Activated CD4-positive, alpha-beta T cell treated with anti-CD3 and anti-CD28 coated beads, Interleukin-2, amount 50 U/mL, for 1 hour (primary cell): Measurements from ENCODE around the gene ATP5MC2.
"Not testable (repeated sequence)": the region's sequence is repeated elsewhere in the genome, so short reads cannot be mapped to it uniquely, and the experiment has no call there.

Experiments used
- DNase-seq: peaks from one replicate; pipeline ENCODE4 v3.0.0-alpha.2; 2020

Gene ATP5MC2

DNA sequence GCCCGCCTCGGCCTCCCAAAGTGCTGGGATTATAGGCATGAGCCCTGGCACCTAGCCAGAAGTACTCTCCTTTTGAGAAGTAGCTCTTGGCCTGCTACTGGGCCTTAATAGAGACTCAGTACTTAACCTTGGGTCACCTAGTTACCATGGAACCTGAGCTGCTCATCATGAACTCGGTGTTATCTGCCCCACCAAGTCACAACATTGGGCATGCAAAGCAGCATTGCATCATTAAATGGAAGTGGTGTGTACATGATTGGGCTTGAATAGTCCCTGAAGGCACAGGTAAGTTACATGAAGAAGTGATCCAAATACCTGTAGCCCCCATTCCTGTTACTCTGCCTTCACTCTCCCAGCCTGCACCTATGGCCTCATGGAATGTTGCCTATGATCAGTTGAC, 31.8 kb downstream of the ATP5MC2 start:
- DNase-seq: no peak

DNA sequence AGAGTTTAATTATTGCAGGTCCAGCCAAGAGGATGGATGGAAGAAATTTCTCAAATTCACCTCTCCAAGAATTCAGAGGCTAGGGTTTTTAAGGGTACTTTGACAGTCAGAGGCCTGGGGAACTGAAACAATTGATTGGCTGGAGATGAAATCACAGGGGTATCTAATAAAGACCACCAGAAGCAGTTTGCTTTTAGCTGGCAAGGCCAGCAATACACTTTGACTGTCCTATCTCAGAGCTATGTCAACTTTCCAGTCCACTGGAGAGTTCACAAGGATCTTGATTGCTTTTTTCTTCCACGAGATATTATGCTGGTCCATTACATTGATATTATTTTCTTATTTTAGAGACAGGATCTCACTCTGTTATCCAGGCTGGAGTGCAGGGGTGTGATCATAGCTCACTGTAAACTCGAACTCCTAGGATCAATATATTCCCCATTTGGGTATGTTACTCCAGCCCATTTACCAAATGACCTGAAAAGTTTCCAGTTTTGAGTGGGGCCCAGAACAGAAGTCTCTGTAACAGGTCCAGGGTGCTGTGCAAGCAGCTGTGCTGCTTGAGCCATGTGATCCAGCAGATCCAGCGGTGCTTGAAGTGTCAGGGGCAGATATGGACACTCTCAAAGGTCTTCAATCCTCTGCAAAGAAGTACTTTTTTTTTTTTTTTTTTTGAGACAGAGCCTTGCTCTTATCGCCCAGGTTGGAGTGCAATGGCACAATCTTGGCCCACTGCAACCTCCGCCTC, 32.5 kb downstream of the ATP5MC2 start:
- DNase-seq: no peak

DNA sequence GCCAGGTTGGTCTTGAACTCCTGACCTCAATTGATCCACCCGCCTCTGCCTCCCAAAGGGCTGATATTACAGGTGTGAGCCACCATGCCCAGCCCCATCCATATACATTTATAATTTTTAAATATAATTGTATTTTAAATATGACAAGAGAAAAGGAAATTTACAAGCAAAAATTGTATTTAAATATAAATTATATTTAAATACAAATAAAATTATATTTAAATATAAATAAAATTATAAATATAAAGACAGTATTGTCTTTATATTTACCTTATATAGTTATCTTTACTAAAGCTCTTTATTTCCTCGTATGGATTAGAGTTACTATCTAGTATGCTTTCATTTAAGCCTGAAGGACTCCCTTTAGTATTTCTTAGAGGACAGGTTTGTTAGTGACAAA, 37.8 kb downstream of the ATP5MC2 start:
- DNase-seq: no peak

DNA sequence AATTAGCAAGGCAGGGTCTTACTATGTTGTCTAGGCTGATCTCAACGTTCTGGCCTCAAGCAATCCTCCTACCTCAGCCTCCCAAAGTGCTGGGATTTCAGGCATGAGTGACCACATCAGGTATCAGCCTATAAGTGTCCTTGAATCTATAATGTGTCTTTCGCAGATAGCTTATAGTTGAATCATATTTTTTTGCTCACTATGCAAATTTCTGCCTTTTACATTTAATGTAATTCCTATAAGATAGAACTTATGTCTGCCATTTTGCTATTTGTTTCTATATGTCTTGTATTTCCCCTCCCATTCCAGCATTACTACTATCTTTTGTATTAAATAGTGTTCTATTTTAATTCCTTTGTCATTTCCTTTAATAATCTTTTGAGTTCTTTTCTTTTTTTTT, 39.2 kb downstream of the ATP5MC2 start:
- DNase-seq: no peak

DNA sequence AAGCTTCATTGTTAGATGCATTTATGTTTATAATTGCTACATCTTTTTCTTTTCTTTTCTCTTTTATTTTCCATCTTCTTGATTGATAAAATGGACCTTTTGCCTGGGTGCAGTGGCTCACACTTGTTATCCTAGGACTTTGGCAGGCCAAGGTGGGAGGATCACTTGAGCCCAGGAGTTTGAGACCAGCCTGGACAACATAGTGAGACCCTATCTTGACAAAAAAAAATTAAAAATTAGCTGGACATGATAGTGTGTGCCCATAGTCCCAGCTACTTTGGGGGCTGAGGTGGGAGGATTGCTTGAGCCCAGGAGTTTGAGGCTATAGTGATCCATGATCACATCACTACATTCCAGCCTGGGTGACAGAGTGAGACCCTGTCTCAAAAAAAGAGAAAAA, 40.2 kb downstream of the ATP5MC2 start:
- DNase-seq: not testable (repeated sequence)

DNA sequence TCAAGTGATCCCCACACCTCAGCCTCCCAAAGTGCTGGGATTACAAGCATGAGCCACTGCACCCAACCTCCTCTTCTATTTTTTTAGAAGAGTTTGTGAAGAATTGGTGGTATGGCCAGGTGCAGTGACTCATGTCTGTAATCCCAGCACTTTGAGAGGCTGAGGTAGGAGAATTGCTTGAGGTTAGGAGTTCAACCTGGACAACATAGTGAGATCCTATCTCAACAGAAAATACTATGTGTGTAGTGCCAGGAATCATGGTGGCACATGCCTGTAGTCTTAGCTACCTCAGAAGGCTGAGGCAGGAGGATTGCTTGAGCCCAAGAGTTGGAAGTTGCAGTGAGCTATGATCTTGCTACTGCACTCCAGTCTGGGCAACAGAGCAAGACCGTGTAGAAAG, 44.2 kb downstream of the ATP5MC2 start:
- DNase-seq: no peak

DNA sequence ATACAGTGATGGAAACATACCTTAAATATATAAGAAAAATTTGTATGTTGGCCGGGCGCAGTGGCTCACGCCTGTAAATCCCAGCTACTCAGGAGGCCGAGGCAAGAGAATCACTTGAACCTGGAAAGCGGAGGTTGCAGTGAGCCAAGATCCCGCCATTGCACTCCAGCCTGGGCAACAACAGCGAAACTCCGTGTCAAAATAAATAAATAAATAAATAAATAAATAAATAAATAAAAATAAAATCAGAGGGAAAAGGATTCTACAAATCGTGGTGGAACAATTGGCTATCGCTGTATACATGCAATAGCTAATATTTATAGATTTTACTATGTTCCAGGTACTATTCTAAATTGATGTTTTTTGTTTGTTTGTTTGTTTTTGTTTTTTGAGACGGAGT, 48.0 kb downstream of the ATP5MC2 start:
- DNase-seq: no peak

DNA sequence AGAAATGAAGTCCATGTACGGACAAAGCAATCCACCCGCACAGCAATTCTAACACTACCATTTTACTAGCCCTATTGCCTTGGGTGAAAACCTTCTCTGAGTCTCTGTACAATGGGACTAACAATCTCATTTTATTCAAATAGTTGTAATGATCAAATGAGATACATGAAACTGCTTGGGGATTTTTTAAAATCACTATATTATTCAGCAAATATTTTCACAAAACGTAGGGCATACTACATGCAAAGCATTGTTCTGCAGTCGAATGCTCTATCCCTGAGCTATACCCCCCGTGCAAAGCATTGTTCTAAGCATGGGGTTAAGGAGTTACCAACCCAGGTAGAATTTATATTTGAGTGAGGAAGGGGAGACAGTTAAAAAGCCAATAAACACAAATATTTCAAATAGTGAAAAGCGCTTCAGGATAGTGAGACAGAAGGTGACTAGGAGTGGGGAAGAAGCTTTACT, 49.1 kb downstream of the ATP5MC2 start:
- DNase-seq: no peak

DNA sequence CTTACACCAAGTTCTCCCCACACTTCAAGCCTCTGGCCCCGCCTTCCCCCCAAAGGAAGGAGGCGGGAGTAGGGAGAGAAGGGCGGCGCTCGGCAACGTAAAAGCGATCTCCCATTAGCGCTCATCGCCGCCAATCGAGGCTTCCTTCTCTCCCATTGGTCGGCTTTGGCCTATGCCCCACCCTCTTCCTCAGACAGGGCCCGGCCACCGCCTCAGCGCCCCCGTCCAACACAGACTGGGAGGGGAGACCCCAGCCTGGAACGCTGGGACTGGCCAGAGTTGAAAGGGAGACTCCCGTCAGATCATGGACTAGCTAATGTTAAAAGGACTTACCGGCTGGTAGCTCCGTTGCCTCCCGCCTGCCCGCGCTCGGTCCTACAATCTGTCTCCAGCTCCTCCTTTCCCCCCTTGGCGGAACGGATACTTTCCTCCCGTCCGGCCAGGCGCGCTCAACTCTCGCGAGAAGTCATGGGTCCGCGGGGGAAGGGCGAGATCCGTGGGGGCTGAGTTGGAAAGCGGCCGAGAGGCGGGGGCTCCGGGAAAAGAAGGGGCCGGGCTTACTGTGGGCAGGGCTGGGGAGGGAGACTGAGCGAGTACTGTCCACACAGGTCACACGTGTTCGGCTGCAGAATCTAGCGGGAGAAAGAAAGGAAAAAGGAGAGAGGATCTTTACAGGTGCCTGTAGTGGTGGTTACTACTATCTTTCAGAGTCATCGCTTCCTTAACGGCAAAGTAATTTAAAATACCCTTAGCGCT, 49.8 kb downstream of the ATP5MC2 start, which contains the start of gene ATF7:
Gene ATF7 (minus strand): TSS at position 437 of the 756 bp plus-strand sequence. CDS start 25,382 bp downstream, outside the sequence.
- peak; percentile 99 for DNase-seq

DNA sequence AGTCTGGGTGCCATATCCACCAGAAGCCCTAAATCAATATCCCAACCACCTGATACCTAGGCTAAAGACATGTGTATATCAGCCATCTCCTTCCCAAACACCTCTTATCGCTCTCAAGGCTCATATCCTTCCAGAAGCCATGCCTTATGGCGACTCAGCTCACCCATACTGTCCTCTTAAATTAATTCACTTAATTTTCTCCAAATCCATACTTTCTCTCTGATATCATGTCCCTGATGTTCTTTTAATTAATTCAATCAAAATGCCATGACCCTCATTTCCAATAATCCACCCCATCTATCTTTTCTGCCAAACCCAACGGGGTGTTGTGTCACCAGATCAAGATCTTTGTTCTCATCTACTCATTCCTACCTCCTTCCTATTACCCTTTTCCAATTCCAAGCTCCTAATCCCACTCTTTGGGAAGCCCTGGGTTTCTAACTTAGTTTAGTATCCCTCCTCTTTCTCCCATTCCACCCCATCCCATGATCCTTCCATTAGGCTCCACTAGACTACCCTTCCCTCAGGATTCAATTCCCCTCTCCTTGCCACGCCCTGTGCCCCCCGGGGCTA, 50.4 kb downstream of the ATP5MC2 start:
- no peak for DNase-seq

DNA sequence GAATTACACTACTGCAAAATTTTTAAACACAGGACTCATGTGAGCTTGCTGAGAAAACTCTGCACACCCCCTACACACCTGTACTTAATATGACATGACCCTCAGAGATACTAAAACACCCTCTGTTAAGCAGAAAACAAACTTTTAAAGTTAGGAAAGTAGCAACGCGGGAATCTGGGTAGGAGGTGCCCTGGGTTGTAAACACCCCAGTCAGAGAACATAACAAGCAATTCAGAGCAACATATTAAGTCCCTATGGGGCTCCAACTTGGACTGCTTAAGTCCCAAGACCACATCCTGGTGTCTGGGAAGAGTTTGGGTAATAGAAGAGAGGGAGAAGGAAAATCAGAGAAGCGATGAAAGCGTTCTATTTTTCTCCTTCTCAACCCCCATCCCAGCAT, 50.9 kb downstream of the ATP5MC2 start:
- DNase-seq: no peak

DNA sequence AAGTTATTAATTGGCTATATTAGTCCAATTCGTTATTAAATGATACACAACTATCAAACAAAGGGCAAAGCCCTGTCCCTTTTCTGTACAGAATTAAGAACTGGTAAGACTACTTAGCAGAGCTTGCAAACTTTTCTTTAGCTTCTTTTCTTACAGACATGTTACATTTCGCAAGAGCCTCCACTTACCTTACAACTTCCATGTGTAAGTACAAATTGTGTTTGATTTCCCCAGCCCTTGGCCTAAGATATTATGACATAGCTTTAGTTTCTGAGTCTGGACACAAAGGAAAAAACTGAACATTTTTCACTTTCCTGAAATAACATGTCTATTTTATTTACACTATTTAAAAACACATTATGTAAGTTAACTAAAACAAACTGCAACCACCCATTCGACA, 51.4 kb downstream of the ATP5MC2 start:
- DNase-seq: no peak

DNA sequence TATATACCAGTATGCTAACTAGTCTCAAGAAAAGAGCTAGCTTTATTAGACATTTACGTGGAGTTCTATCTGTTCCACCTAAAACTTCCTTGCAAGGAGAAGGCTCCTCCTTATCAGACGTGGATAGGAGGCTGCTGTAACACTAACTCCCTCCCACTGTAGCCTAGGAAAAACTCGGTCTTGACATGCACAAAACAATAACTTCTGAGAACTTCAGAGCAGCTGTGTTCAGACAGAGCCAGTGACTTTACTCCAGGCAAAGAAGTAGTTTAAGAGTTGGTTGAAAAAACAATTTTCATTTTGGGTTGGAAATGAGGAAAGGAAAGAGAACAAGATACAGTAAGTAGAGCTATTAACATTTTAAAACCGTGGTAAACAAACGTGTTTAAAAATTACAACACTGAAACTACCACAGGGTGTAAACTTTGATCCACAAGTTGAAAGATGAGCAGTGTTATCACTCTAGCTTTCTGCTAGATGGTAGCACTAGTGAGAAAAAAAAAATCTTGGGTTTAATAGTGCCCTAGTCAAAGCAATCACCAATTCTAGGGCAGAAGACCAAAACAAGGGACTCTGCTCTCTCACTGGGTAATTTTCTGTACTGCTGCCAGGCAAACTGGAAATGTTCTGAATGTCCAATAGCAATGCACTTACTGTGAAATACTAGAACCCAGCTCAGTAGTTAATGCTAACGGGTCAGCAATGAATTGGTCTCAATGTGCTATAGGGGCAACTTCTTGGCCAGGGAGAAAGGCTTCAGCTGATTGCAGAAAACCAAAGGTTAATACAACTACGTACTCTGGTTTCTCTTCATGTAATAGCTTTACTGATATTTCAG, 52.1 kb downstream of the ATP5MC2 start:
- no peak for DNase-seq

DNA sequence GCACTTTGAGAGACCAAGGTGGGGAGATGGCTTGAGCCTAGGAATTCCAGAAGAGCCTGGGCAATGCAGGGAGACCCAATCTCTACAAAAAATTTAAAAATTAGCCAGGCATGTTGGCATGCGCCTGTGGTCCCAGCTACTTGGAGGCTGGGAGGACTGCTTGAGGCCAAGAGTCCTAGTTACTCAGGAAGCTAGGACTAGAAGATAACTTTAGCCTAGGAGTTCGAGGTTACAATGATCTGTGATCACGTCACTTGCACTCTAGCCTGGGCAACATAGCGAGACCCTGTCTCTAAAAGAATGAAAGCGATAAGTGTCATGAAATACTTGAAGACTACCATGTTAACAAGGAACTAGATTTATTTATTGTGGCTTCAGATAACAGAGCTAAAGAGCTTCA, 53.2 kb downstream of the ATP5MC2 start:
- DNase-seq: no peak

DNA sequence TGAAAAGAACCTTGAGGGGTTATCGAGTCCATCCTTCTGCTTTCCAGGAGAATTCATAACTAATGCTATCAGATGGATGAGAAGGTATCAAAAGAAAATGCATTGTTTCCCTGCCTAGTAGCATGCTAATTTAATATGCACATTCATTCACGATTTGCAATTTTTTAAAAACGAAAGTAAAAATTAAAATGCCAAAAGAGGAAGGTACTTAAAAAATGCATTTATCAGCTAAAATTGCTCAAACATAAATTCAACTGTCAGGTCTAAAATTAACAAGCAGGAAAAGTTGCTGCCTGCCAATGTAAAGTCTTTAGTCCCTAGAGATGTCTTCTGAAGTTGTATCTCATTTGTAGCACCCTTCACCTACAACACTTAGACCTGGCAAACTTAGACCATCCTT, 57.6 kb downstream of the ATP5MC2 start:
- DNase-seq: no peak

DNA sequence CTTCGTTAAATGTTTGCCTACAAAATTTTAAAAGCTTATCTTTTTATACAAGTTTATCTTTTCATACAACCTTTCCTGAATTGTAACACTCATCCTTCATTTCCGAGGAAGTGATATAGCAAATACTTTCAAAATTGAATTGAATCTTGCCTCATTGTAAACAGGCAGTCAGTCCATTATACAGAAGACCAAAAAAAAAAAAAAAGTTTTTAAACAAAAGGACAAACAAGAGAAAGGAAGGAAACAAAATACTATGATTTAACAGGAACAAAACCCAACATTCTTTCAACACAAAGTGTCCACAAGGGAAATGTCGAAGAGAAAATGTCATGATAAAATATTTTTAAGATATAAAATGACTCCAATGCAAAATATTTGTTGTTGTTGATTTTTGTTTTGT, 58.2 kb downstream of the ATP5MC2 start:
- no peak for DNase-seq

DNA sequence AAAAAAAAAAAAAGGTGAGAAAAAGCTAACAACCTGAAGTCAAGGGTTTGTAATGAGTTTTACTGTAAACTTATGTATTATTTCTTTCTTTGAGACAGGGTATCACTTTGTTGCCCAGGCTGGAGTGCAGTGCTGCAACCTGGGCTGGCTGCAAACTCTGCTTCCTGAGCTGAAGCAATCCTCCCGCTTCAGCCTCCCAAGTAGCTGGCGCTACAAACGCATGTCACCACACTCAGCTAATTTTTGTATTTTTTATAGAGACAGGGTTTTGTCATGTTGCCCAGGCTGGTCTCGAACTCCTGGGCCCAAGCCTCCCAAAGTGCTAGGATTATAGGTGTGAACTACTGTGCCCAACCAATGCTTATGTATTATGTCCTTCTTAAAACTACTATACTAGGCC, 58.9 kb downstream of the ATP5MC2 start:
- DNase-seq: no peak
